Suprapubic skin (tissue), 4 donors: Measurements from ENCODE around the gene GAS6. TPM values are rescaled to one million over a fixed set of nuclear protein-coding genes. Genes with fewer than 3 reads are reported as not detected.

ENCODE experiments used
- DNase-seq, 2 donors: peaks; one replicate each; pipeline ENCODE4 v3.0.0-alpha.2; 2019; ENCODE audit warnings: low spot score in 2 of 2
- H3K27ac ChIP-seq: fragments of 200-600 bp; sonication (generic); one replicate; pipeline ENCODE4 v1.5.1; 2019
- H3K27me3 ChIP-seq: fragments of 200-600 bp; sonication (generic); one replicate; pipeline ENCODE4 v1.5.1; 2019
- H3K36me3 ChIP-seq: fragments of 200-600 bp; sonication (generic); one replicate; pipeline ENCODE4 v1.5.1; 2019
- H3K4me1 ChIP-seq: fragments of 200-600 bp; sonication (generic); one replicate; pipeline ENCODE4 v1.5.1; 2019
- H3K4me3 ChIP-seq: fragments of 200-600 bp; sonication (generic); one replicate; pipeline ENCODE4 v1.5.1; 2019; ENCODE audit warnings: mild to moderate bottlenecking
- H3K9me3 ChIP-seq: fragments of 200-600 bp; sonication (generic); one replicate; pipeline ENCODE4 v1.5.1; 2019
- EP300 ChIP-seq: sonication (generic); formaldehyde crosslinking; IDR thresholded peaks from one replicate; pipeline ENCODE4 v1.6.1; 2017; ENCODE audit warnings: antibody characterized with exemption
- POLR2A ChIP-seq, 2 donors: fragments of 450-650 bp; IDR thresholded peaks; one replicate each; pipeline ENCODE4 v1.6.1; 2017; ENCODE audit warnings: antibody characterized with exemption in 2 of 2, mild to moderate bottlenecking in 2 of 2, moderate library complexity in 2 of 2
- POLR2AphosphoS5 ChIP-seq, 3 donors: sonication (generic); formaldehyde crosslinking; IDR thresholded peaks; one replicate each; pipeline ENCODE4 v1.6.1; 2017; ENCODE audit warnings: antibody characterized with exemption in 3 of 3
- WGBS: methylation state at CpG from one replicate; pipeline ENCODE4 v1.1.5; 2018; 5-methylcytosine and 5-hydroxymethylcytosine counted together
- total RNA-seq, 4 donors: library from RNA; depleted of rRNA; stranded (reverse); fragments of >200 nt; gene quantifications; one replicate each; pipeline ENCODE4 v1.1.0, GENCODE V29; 2016
- TF ChIP-seq, protein P1 (sequence below), 2 donors: fragments of 200-600 bp in 1 of 2; fragments of 450-650 bp in 1 of 2; sonication (generic) in 1 of 2; IDR thresholded peaks; one replicate each; pipeline ENCODE4 v1.5.1; 2016 to 2019; ENCODE audit warnings: antibody characterized with exemption in 2 of 2, mild to moderate bottlenecking in 1 of 2, moderate library complexity in 1 of 2

The GAS6 gene
- total RNA-seq, 4 donors from 2014 or later: 175 to 286 (median 224) TPM

DNA sequence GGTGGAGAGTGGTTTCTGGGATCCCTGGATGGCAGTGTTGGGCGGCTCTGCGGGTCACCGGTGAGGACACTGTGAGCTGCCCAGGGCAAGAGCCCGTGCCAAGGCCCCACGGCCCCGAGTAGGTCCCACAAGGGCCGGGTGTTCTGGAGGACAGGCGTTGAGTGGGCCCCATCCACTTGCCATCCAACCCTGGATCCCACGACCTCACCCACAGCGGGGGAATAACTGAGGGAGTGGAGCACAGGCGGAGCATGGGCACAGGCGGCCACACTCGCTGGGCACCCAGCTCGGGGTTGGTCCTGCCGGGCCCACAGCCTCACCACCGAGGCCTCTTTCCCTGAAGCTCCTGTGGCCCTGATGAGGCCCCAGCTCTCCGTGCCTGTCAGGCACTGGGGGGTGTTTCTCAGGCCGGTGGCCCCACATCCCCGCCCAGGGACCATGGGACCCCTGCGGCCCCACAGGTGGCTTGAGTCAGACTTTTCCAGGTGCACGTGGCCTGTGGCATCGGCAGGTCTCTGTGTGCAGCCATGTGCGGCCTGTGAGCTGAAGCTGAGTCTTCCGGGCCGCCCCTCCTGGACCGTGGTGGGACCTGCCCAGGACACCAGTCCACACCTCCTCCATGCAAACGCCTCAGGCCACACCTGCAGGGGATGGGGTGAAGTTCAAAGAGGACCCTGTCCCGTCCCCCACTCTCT lies 88.3 kb downstream of the GAS6 start:
- Histone ChIP-seq H3K4me1 (no peaks in the 10 kb centered on the region), H3K36me3 (no peaks in the 10 kb centered on the region), H3K9me3 (no peaks in the 10 kb centered on the region), H3K4me3 (no peak overlapping the region), H3K27ac (no peak overlapping the region), H3K27me3 (peaks cover 30% of the 10 kb centered on the region)
- 94% methylated on average over 15 of the region's 28 CpGs for WGBS
- no peak for DNase-seq
- TF ChIP-seq, protein P1, sequence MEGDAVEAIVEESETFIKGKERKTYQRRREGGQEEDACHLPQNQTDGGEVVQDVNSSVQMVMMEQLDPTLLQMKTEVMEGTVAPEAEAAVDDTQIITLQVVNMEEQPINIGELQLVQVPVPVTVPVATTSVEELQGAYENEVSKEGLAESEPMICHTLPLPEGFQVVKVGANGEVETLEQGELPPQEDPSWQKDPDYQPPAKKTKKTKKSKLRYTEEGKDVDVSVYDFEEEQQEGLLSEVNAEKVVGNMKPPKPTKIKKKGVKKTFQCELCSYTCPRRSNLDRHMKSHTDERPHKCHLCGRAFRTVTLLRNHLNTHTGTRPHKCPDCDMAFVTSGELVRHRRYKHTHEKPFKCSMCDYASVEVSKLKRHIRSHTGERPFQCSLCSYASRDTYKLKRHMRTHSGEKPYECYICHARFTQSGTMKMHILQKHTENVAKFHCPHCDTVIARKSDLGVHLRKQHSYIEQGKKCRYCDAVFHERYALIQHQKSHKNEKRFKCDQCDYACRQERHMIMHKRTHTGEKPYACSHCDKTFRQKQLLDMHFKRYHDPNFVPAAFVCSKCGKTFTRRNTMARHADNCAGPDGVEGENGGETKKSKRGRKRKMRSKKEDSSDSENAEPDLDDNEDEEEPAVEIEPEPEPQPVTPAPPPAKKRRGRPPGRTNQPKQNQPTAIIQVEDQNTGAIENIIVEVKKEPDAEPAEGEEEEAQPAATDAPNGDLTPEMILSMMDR (IDR thresholded peaks at IDR 0.05): no peak
- TF ChIP-seq POLR2AphosphoS5 (IDR thresholded peaks at IDR 0.05) (no peak), EP300 (no peak), POLR2A (IDR thresholded peaks at IDR 0.05) (no peak)

DNA sequence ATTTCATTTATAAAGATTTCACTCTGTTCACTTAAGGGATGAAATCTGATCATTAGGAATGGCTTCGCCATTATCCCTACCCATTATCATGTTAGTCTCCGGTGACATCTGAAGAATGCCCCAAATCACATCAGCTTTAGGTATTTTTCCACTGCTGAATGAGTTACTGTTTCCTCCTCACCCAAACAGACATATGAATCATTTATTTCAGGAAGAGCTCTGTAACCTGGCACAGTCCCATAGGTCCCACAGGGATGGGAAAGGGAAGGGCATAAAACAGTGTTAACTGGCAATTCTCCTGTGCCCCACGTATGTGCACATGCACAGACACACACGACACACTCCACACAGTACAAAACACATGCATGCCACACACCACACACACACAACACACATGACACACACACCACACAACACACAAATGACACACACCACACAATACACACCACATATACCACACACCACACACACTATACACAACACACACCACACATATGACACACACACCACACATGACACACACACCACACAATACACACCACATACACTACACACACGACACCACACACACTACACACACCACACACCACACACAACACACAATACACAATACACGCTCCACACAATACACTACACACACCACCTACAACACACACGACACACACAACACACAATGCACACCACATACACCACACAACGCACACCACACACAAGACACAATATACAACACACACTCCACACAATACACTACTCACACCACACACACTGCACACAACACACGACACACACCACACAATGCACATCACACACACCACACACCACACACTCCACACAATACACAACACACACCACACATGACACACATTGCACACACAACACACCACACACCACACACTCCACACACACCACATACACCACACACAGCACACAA lies 89.4 kb downstream of the GAS6 start:
- no peak for TF ChIP-seq POLR2A (IDR thresholded peaks at IDR 0.05)
- TF ChIP-seq POLR2AphosphoS5 (IDR thresholded peaks at IDR 0.05): no peak
- TF ChIP-seq EP300: no peak
- TF ChIP-seq, protein P1 (IDR thresholded peaks at IDR 0.05): no peak
- Histone ChIP-seq H3K27me3 (peaks cover 30% of the 10 kb centered on the region), H3K4me3 (no peak overlapping the region), H3K27ac (no peak overlapping the region), H3K36me3 (no peaks in the 10 kb centered on the region), H3K9me3 (no peaks in the 10 kb centered on the region), H3K4me1 (no peaks in the 10 kb centered on the region)
- no peak for DNase-seq
- 71% methylated on average over 9 of the region's 9 CpGs for WGBS

- Histone ChIP-seq H3K27ac (no peak overlapping the region), H3K36me3 (no peaks in the 10 kb centered on the region)
- 68% methylated on average over 4 of the region's 4 CpGs for WGBS
These were observed 92.1 kb downstream of the GAS6 start for GRCh38 chr13:113771709-113772331.

GRCh38 chr13:113770937-113771336 lies 92.9 kb downstream of the GAS6 start:
- Histone ChIP-seq H3K4me1 (peaks cover 2% of the 10 kb centered on the region), H3K27ac (no peak overlapping the region), H3K36me3 (no peaks in the 10 kb centered on the region), H3K9me3 (no peaks in the 10 kb centered on the region), H3K27me3 (peaks cover 8% of the 10 kb centered on the region), H3K4me3 (no peak overlapping the region)
- WGBS: 95% methylated on average over 5 of the region's 5 CpGs
- DNase-seq: no peak
- no peak for TF ChIP-seq POLR2AphosphoS5 (IDR thresholded peaks at IDR 0.05)
- TF ChIP-seq POLR2A (IDR thresholded peaks at IDR 0.05): no peak
- TF ChIP-seq, protein P1 (IDR thresholded peaks at IDR 0.05): no peak

More at GRCh38 chr13:113771709-113772331, 92.1 kb downstream of the GAS6 start:
- Histone ChIP-seq H3K9me3 (no peaks in the 10 kb centered on the region), H3K4me1 (no peaks in the 10 kb centered on the region), H3K27me3 (peaks cover 17% of the 10 kb centered on the region), H3K4me3 (no peak overlapping the region)
- TF ChIP-seq EP300: no peak
- no peak for DNase-seq

Other genes starting within 250 kb of the GAS6 start
- gene ATP4B, start 205.9 kb downstream of the GAS6 start, total RNA-seq: not detected
- gene GRK1, start 196.9 kb downstream of the GAS6 start, total RNA-seq: not detected
- 1 to 10 TPM in 2 of 4 donors, under 1 TPM in 2; 0.26 to 3.8 (median 1.7) TPM for gene TMEM255B, start 104.8 kb downstream of the GAS6 start, total RNA-seq
- 1 to 10 TPM in 1 of 4 donors, under 1 TPM in 3; 0.16 to 1.4 (median 0.53) TPM for gene C13orf46, start 110.0 kb upstream of the GAS6 start, total RNA-seq